Nucleus accumbens (tissue), 56 donors: ENCODE data around the gene NOTCH4.

ENCODE experiments used
- DNase-seq, 56 donors: peaks; one replicate each; lab custom pipeline; 2025; lab: John Stamatoyannopoulos, UW

The NOTCH4 gene

DNA sequence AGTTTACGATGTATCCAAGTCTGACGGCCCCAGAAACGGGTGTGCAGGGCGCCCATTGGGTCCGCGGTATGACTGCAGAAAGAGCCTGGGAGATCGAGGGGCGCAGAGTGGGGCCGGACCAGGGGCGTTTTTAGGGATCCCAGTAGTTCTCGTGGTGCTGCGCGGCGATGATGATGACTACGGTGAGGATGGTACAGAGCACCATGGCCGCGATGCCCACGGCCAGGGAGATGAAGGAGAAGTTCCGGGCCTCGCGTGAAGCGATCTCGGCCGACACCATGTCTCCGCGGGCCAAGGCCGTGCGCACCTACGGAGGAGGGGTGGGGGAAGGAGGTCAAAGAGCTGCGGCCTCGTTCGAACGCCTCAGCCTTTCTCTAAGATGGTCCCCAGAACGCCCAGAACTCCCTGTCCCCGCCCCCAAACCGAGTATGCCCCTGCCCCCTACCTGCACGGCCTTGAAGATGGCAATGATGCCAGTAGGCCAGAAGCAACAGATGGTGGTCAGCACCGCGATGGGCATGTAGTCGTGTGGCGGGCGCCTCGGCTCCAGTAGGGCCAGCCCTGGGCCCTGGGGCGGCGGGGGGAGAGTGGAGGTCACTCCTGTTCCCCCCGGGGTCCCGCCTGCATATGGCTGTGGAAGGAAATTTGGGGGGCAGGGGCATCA, 74.6 kb downstream of the NOTCH4 start:
- no peak for DNase-seq

DNA sequence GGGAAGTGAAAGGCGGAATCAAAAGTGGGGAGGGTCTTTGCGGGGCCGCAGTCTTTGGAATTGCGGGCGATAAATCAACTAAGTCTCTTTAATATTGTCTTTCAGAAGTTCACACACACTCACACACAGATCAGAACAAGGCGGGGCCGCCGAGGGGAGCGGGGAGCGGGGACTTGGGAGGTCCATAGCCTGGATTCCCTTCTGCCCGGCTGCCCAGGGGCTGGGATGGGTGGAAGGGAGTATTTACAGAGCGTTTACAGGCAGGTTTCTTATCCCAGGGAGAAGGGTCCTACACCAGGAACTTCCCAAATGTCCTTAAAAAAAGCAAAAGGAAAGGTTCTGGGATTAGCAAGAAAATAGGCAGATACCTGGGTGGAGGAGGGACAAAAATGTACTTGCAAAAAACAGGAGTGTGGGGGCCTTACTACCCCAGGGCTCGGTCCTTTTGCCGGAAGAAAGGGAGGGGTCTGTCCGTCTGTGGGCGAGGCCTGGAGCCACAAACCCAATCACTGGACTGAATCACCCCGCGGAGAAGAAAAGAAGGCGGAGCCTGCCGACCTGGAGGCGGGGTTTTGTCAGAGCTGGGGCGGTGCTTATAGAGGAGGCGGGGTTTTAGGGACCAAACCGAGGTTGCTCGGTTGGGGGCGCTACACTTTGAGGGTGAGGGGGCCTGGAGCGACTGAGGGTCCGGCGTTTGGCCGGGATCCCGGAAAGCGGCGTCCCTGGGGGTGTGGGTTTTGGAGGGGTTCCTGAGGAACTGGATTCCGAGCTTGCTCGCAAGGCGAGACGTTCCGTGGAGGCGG, 75.4 kb downstream of the NOTCH4 start:
- peak in 13 of 56 donors; percentile 3 to 54 (median 26) for DNase-seq

DNA sequence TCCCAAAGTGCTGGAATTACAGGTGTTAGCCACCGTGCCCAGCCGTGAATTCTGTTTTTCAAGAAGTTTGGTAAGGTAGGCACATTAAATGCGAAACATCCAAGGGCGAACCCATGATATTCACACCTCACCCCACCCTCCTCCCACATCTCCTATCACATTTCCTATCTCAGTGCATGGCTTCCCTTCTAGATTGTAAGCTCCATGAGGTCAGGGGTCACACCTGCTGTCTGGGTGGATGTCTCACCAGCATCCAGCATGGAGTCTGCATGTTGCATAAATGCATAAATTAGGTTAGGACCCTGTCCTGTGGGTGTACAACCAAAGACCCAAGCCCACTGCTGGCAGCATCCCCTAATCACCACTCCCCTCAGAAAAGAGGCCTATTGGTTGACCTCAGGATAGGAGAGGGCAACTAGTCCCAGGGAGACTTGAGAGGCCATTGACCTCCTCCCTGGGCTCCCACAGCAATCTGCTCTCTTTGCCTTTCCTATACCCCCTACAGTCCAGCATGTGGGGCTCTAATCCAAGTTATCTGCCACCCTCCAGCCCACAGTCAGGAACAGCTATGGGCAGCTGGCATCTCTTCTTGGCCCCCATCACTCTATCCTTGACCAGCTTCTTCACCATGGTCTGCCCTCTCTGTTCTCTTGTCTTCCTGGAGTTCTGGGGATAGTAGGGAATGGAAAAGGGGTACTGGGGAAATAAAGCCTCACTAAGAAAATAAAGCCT, 76.3 kb downstream of the NOTCH4 start:
- DNase-seq: no peak

DNA sequence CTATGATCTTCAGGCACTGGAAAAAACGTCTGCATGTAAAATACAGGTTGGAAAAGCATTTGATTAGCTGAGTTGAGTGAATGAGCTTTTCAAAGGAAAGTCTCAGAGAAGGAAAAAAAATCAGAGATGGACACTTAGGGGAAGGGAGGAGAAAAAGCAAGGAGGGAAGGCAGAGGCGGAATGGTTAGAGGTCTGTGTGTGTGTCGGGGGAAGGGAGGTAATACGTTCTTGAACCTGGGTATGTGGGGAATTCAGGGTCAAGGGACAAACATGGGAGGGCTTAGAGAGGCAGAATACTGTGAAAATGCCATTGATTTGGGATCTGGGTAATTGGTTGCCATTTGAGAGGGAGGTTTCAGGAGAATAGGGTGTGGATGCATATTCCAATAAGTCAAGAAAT, 77.2 kb downstream of the NOTCH4 start:
- no peak for DNase-seq

- no peak for DNase-seq
These were observed 77.6 kb downstream of the NOTCH4 start for GRCh38 chr6:32146287-32146686.
